Measurements from ENCODE around the gene CEP192.

GRCh38 chr18:12996661-12997292 lies 5.6 kb downstream of the CEP192 start:
- TF ChIP-seq, protein P1, sequence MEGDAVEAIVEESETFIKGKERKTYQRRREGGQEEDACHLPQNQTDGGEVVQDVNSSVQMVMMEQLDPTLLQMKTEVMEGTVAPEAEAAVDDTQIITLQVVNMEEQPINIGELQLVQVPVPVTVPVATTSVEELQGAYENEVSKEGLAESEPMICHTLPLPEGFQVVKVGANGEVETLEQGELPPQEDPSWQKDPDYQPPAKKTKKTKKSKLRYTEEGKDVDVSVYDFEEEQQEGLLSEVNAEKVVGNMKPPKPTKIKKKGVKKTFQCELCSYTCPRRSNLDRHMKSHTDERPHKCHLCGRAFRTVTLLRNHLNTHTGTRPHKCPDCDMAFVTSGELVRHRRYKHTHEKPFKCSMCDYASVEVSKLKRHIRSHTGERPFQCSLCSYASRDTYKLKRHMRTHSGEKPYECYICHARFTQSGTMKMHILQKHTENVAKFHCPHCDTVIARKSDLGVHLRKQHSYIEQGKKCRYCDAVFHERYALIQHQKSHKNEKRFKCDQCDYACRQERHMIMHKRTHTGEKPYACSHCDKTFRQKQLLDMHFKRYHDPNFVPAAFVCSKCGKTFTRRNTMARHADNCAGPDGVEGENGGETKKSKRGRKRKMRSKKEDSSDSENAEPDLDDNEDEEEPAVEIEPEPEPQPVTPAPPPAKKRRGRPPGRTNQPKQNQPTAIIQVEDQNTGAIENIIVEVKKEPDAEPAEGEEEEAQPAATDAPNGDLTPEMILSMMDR (IDR thresholded peaks at IDR 0.05; ENCODE audit: insufficient read depth, low read length) = no peak
- TF ChIP-seq SPI1 (IDR thresholded peaks at IDR 0.05; ENCODE audit: borderline replicate concordance, low read depth) = no peak; the same call in 1 of the 2 replicates
- TF ChIP-seq, protein P2, sequence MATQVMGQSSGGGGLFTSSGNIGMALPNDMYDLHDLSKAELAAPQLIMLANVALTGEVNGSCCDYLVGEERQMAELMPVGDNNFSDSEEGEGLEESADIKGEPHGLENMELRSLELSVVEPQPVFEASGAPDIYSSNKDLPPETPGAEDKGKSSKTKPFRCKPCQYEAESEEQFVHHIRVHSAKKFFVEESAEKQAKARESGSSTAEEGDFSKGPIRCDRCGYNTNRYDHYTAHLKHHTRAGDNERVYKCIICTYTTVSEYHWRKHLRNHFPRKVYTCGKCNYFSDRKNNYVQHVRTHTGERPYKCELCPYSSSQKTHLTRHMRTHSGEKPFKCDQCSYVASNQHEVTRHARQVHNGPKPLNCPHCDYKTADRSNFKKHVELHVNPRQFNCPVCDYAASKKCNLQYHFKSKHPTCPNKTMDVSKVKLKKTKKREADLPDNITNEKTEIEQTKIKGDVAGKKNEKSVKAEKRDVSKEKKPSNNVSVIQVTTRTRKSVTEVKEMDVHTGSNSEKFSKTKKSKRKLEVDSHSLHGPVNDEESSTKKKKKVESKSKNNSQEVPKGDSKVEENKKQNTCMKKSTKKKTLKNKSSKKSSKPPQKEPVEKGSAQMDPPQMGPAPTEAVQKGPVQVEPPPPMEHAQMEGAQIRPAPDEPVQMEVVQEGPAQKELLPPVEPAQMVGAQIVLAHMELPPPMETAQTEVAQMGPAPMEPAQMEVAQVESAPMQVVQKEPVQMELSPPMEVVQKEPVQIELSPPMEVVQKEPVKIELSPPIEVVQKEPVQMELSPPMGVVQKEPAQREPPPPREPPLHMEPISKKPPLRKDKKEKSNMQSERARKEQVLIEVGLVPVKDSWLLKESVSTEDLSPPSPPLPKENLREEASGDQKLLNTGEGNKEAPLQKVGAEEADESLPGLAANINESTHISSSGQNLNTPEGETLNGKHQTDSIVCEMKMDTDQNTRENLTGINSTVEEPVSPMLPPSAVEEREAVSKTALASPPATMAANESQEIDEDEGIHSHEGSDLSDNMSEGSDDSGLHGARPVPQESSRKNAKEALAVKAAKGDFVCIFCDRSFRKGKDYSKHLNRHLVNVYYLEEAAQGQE (IDR thresholded peaks at IDR 0.05; ENCODE audit: insufficient replicate concordance, low read depth) = no peak
- TF ChIP-seq POLR2AphosphoS5 (IDR thresholded peaks at IDR 0.05; ENCODE audit: low read depth) = no peak

Data from HL-60 (cell line).